Left cardiac atrium (tissue), 4 donors: ENCODE measurements around the gene NUDT1. TPM values are rescaled to one million over a fixed set of nuclear protein-coding genes. Genes with fewer than 3 reads are reported as not detected.
A peak's percentile ranks its signal among the peaks of the same experiment; 100 is the strongest.

Source experiments
- ATAC-seq, 2 donors: fragments of 200-7000 bp; cut with Tn5 transposase; one replicate each; pipeline ENCODE4 v1.9.1; 2020; ENCODE audit warnings: mild to moderate bottlenecking in 2 of 2, moderate library complexity in 2 of 2
- DNase-seq: peaks from one replicate; pipeline ENCODE4 v3.0.0-alpha.2; 2020
- intact Hi-C, 2 donors: fragments of 100-400 bp; cut with DNase I; formaldehyde crosslinking; loops; one replicate each; pipeline versions ENCODE4 v1.14.1 to v1.15.1; 2022 to 2023
- total RNA-seq, 2 donors: library from RNA; stranded (reverse); fragmentation: NEBNext Ultra II Directional; extraction: Animal tissue kit (Norgen Biotek cat#: 25700); gene quantifications; one replicate each; pipeline ENCODE4 v1.2.1, GENCODE V29; 2021
- donor health status: DM: no; HTN: yes; CAD: no.
- donor health status: DM: no; HTN: yes; CAD: no; lungs with severe emphysema.
- donor health status: DM: yes; HTN: yes; CAD: no.
- donor health status: Dilated cardiomyopathy.

Gene NUDT1
- total RNA-seq, 2 donors from 2014 or later = 15.4 to 15.8 TPM

GRCh38 chr7:2239242-2239641 lies 2.8 kb upstream of the NUDT1 start:
- ATAC-seq (no peak), DNase-seq (no peak)
- intact Hi-C loops = no loop called here

GRCh38 chr7:2242541-2243429 lies 759 bp downstream of the NUDT1 start:
- intact Hi-C loops = loop anchor here (5.0 to 10.0 kb wide), 2 partner anchors 102 to 110 kb away; partner anchors contain the start of gene EIF3B (in 1 of the 2)
- DNase-seq (no peak), ATAC-seq (peak in 1 of 2 donors; percentile 7)

GRCh38 chr7:2243458-2243857 lies 1.4 kb downstream of the NUDT1 start:
- DNase-seq (no peak), ATAC-seq (no peak)
- intact Hi-C loops = loop anchor here (5.0 to 10.0 kb wide), 2 partner anchors 101 to 109 kb away; partner anchors contain the start of gene EIF3B (in 1 of the 2)

GRCh38 chr7:2244404-2244995 lies 2.5 kb downstream of the NUDT1 start:
- ATAC-seq (no peak), DNase-seq (no peak)
- intact Hi-C loops = loop anchor here (5.0 to 10.0 kb wide), 2 partner anchors 100 to 108 kb away; partner anchors contain the start of gene EIF3B (in 1 of the 2)

DNA sequence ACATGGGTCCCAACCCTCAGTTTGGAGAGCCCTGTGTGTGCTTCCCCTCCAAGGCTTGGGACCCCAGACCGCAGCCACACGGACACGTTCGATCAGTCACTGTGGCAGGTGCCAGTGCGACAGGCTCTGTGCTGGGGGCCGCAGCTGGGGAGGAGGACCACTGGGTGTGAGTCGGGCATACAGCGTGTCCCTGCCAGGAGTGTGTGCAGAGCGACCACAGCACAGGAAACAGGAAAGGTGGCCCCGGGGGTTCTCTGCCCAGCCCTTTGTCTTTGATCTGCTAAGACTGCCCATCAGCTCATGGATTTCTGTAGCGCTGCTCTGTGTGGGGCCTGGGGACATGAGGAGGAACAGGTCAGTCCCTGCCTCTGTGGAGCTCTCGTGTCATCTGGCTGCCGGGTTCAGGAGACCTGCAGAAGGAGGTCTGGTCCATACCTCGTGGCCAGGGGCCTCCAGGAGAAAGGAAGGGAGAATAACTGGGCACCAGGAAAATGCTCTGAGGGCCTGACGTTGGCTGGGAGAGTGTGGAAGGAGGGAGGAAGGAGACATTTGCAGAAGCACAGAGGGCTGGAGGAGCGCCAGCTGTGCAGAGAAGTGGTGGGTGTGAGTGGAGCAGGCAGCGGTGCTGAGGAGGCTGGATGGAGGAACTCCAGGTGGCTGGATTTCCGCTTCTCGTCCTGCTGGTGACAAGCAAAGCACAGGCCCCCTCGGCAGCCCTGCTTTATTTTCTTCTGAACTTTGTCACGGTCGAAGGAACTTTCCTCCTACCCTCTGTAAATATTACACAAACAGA lies 4.1 kb downstream of the NUDT1 start:
- DNase-seq (no peak), ATAC-seq (no peak)
- intact Hi-C loops = loop anchor here in 1 of 2 donors (10.0 kb wide), 1 partner anchor 99 kb away; no protein-coding TSS in a partner anchor

DNA sequence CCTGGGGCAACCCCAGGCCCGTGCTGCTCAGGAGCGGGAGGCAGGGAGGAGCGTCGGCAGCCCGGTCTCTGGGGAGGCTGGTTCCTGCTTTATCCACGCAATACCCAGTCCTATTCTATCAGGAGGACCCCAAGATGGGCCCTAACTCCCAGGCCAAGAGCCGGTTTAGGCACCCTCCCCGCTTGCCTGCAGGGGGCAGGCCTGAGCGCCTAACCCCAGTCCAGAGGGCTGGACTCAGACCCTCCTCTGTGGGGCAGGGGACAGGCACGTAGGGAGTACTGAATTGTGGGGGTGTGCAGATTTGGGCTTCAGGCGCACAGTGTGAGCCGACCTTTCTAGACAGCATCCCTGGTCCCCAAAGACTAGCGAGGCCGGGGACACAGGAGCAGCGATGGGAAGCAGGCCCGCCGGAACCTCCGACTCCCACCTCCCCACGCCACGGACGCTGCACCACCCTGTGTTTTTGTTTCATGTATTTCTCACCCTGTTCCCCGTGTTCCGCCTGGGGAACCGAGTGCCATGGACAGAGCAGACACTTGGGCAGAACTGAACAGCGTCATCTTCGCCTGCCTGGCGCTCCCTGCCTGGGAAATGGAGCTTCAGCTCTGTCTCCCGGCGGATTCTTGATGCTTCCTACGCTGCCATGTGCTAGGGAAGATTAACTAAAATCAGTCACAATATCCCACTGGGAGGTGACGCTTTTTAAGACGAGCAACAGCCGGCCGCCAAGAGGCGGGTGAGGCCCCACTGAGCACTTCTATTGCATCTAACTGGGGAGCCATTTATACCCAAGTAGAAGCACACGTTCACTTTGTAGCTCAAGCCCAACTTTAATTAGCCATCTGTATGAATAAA lies 5.3 kb downstream of the NUDT1 start:
- ATAC-seq (peak; percentile 32 to 34), DNase-seq (no peak)
- intact Hi-C loops = loop anchor here in 1 of 2 donors (10.0 kb wide), 1 partner anchor 97 kb away; no protein-coding TSS in a partner anchor

DNA sequence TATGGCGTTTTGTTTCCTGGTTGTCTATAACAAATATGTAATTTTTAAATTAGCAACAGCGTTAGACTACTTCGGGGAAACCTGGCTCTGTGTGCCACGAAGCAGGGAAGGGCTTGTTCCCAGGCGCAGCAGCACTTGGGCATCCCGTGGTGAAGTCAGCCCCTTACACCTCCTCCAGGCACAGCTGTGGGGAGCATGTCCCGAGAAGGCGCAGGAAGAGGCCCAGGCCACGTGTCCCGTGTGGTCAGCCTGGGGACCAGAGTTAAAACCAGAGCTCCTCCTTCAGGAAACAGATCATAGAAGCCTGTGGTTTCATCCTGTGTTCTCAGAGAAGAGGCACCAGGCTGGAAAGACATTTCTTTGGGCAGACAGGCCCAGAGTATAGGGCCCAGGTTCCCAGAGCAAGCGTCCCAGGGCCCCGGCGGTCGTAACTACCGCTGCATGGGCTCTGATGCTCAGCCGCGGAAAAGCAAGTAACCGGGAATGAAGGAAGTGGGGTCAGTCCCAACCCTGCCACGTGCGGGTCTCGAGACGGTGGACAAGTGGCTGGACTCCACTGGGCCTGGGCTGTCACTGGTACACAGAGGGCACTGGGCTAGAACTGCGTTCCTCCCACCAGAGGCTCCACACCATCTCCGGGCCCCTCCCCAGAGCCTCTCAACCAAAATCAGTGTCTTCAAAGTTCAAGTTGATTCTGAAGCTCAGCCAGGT lies 7.1 kb downstream of the NUDT1 start:
- intact Hi-C loops = loop anchor here in 1 of 2 donors (10.0 kb wide), 1 partner anchor 96 kb away; no protein-coding TSS in a partner anchor
- DNase-seq (peak; percentile 62), ATAC-seq (peak; percentile 73 to 80)

- no peak for DNase-seq
- ATAC-seq = no peak
- intact Hi-C loops = loop anchor here in 1 of 2 donors (10.0 kb wide), 1 partner anchor 95 kb away; no protein-coding TSS in a partner anchor
Observed at GRCh38 chr7:2249744-2250323, 7.8 kb downstream of the NUDT1 start.

DNA sequence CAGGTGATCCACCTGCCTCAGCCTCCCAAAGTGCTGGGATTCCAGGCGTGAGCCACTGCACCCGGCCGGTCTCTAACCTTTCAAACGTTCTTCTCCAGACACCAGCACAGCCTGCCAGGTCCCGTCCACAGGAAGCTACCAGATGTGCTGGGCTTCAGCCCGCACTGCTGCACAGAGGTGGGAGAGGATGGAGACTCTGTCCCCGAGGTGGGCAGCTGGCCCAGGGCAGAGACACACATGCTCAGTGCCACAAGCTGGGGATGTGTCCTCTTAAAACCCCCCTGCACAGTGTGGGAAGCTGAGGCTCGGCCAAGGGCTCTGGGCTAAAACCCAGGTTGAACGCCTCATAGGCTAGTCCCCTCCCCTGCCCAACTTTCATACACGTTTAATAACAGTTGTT lies 9.4 kb downstream of the NUDT1 start:
- DNase-seq = no peak
- no peak for ATAC-seq
- intact Hi-C loops = no loop called here

GRCh38 chr7:2251841-2252771 lies 10.1 kb downstream of the NUDT1 start:
- intact Hi-C loops = no loop called here
- DNase-seq = no peak
- no peak for ATAC-seq

DNA sequence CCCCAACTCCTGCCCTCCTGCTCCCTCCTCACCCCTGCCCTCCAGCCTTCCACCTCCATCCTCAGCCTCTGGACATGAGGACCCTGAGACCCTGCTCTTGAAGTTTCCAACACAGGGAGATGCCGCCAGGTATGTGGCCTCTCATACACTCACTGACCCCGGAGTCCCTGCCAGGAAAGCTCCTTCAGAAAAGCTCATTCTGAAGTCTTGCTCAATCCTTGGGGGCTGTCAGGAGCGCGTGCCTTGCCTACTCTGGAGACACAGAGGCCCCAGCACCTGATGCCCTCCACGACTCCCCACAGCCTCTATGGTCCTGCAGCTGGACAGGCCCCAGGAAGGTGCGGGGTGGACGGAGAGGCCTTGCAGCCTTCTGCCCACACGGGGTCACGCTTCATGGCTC lies 11.0 kb downstream of the NUDT1 start:
- ATAC-seq = no peak
- no peak for DNase-seq
- intact Hi-C loops = no loop called here

DNA sequence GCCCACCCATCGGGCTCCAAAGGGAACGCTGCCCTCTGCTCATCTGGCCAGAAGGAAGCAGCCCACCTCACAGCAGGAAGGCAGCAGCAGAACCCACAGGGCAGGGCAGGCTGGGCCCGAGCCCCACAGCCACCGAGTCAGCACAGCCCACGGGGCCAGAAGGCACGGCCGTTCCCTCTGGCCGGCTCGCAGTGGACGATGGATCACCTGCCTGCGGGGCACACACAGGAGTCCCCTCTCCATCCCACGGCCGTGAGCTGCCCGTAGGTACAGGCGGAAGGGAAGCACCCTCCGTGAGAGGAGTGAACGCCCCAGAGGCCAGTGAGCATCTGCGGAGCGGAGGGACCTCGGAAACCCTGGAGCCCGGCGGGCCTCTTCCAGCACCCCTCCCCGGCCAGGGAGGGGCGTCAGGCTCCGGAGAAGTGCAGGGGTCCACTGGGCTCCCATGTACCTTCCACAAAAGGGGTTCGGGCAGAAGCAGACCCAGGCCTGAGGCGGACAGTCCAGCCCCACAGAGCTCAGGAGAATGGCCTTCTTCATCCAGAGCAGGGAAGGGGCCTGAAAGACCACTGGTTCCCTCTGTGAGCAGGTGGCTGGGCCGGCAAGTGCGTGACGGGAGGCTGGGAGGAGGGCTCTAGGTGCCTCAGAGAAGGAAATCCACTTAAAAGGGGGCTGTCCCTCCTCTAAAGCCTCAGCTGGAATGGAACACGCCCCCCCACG lies 11.7 kb downstream of the NUDT1 start:
- no peak for DNase-seq
- no peak for ATAC-seq
- intact Hi-C loops = no loop called here

GRCh38 chr7:2254429-2255144 lies 12.6 kb downstream of the NUDT1 start:
- ATAC-seq = no peak
- intact Hi-C loops = no loop called here
- DNase-seq = no peak

DNA sequence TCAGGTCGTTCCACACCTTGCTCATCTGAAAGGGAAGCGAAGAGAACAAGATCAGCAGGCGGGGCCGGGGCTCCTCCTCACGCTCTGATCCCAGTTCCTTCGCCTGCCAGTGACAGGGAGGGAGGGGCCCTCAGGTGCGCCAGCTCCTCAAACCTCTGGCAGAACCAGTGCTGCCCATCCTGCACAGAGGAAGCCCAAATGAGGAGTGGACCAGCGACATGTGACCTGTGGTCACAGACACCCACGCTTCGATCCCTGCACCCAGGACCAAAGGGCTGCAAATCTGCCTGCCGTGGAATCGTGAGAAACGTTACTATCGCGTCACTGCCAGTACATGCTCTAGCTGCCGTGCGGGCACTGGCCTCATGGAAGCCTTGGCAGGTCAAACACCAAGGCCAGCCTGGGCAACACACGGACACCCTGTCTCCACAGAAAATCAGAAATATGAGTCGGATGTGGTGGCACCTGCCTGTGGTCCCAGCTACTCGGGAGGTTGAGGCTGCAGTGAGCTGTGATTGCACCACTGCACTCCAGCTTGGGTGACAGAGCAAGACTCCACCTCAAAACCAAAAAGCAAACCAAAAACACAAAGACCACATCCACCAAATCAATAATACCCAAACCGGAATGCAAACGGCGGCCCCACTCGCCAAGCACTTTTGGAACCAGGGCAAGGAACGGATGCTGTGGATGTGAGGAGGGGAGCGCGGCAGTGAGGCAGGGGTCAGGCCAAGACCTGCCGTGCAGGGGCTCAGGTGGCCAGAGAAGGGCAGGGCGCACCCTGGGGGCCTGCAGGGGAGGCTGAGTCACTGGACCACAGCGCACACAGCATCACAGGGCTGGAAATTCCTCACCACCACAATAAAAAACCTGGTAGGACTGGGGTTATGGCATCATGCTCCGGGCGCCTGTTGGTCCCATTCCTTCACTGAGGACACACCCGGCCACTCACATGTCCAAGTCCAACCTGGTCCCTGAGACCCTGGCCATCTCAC lies 13.4 kb downstream of the NUDT1 start:
- no peak for ATAC-seq

More for the DNA sequence above, 13.4 kb downstream of the NUDT1 start:
- no peak for DNase-seq
- intact Hi-C loops = no loop called here
